Choroid plexus epithelial cell (primary cell): ENCODE results near the gene ZCCHC17.
"Not testable (repeated sequence)": the region's sequence is repeated elsewhere in the genome, so short reads cannot be mapped to it uniquely, and the experiment has no call there.

Experiments used
- DNase-seq: peaks from one replicate; pipeline ENCODE4 v3.0.0-alpha.2; 2010; ENCODE audit warnings: low read depth
- H3K4me3 ChIP-seq: 2 replicates; pipeline ENCODE4 v1.5.1; 2011; ENCODE audit warnings: low read depth, mild to moderate bottlenecking, control low read depth, low read length, moderate library complexity
- CTCF ChIP-seq: conservative IDR thresholded peaks from 2 replicates; pipeline ENCODE4 v1.5.1; 2011; ENCODE audit warnings: low read depth, mild to moderate bottlenecking, control low read depth, inconsistent platforms, low read length, moderate library complexity

Gene ZCCHC17

GRCh38 chr1:31380181-31380580 lies 83.3 kb downstream of the ZCCHC17 start:
- H3K4me3 ChIP-seq: no peak overlapping the region
- no peak for TF ChIP-seq CTCF
- DNase-seq: no peak

- no peak for DNase-seq
- no peak for TF ChIP-seq CTCF
These were observed 84.8 kb downstream of the ZCCHC17 start for GRCh38 chr1:31381394-31382294.

GRCh38 chr1:31382379-31382989 lies 85.7 kb downstream of the ZCCHC17 start:
- DNase-seq: no peak
- no peak for TF ChIP-seq CTCF
- H3K4me3 ChIP-seq: no peak overlapping the region

More at GRCh38 chr1:31381394-31382294, 84.8 kb downstream of the ZCCHC17 start:
- no peak overlapping the region for H3K4me3 ChIP-seq

- no peak for TF ChIP-seq CTCF
- DNase-seq: no peak
- no peak overlapping the region for H3K4me3 ChIP-seq
These were observed 87.1 kb downstream of the ZCCHC17 start for GRCh38 chr1:31383967-31384366.

- H3K4me3 ChIP-seq, DNase-seq: not testable (repeated sequence)
These were observed 89.9 kb downstream of the ZCCHC17 start for GRCh38 chr1:31386576-31387243.

GRCh38 chr1:31387612-31388011 lies 90.8 kb downstream of the ZCCHC17 start:
- no peak for DNase-seq
- H3K4me3 ChIP-seq: no peak overlapping the region
- no peak for TF ChIP-seq CTCF

- TF ChIP-seq CTCF: no peak
- H3K4me3 ChIP-seq: no peak overlapping the region
- no peak for DNase-seq
These were observed 92.8 kb downstream of the ZCCHC17 start for GRCh38 chr1:31389616-31390015.
